ENCODE data around the gene JUN.

- TF ChIP-seq CTCF (IDR thresholded peaks at IDR 0.05; ENCODE audit: low read depth, low read length) (no peak), POLR2A (IDR thresholded peaks at IDR 0.05; ENCODE audit: extremely low read depth, insufficient read length) (no peak)
These were observed 1.7 kb upstream of the JUN start for GRCh38 chr1:58785442-58786058.
